HCT116 (cell line): ENCODE results near the gene SRPRA.
"Not testable (repeated sequence)": the region's sequence is repeated elsewhere in the genome, so short reads cannot be mapped to it uniquely, and the experiment has no call there.

ENCODE experiments used
- ATF3 ChIP-seq: IDR thresholded peaks from 2 replicates; pipeline ENCODE4 v1.6.1; 2012
- CEBPB ChIP-seq: IDR thresholded peaks from 2 replicates; pipeline ENCODE4 v1.6.1; 2012; ENCODE audit warnings: low read depth
- CTCF ChIP-seq, 3 experiments: fragments of 200-600 bp in 1 of 3; sonication (generic) in 1 of 3; IDR thresholded peaks in 2 of 3; conservative IDR thresholded peaks in 1 of 3; 2 replicates each; pipeline ENCODE4 v1.5.1; 2012 to 2017; ENCODE audit warnings: low read depth in 2 of 3, low read length in 2 of 3, antibody characterized with exemption in 1 of 3, borderline replicate concordance in 1 of 3, control low read depth in 1 of 3, mild to moderate bottlenecking in 1 of 3, mixed read lengths in 1 of 3, mixed run types in 1 of 3, moderate library complexity in 1 of 3; ENCODE audit not compliant: insufficient read depth in 1 of 3
- EZH2 ChIP-seq: fragments of 200-600 bp; sonication (generic); IDR thresholded peaks from 2 replicates; pipeline ENCODE4 v1.6.1; 2017; ENCODE audit warnings: antibody characterized with exemption, mixed run types
- EZH2phosphoT487 ChIP-seq: fragments of 200-600 bp; IDR thresholded peaks from 2 replicates; pipeline ENCODE4 v1.6.1; 2018; ENCODE audit warnings: antibody characterized with exemption, borderline replicate concordance
- FOSL1 ChIP-seq: IDR thresholded peaks from 2 replicates; pipeline ENCODE4 v1.6.1; 2012; ENCODE audit warnings: low read depth
- MAX ChIP-seq: IDR thresholded peaks from 2 replicates; pipeline ENCODE4 v1.6.1; 2012
- POLR2A ChIP-seq: IDR thresholded peaks from 2 replicates; pipeline ENCODE4 v1.7.0; 2011; ENCODE audit warnings: borderline replicate concordance; ENCODE audit not compliant: insufficient read depth, insufficient read length; ENCODE audit errors: extremely low read depth
- POLR2AphosphoS5 ChIP-seq: IDR thresholded peaks from 2 replicates; pipeline ENCODE4 v1.6.1; 2011; ENCODE audit warnings: mild to moderate bottlenecking, low read depth, low read length, moderate library complexity
- REST ChIP-seq: IDR thresholded peaks from 2 replicates; pipeline ENCODE4 v1.6.1; 2012; ENCODE audit warnings: low read depth
- SIN3A ChIP-seq: IDR thresholded peaks from 2 replicates; pipeline ENCODE4 v1.6.1; 2012; ENCODE audit warnings: low read depth
- SRF ChIP-seq: IDR thresholded peaks from 2 replicates; pipeline ENCODE4 v1.6.1; 2012; ENCODE audit warnings: low read depth
- YY1 ChIP-seq: IDR thresholded peaks from 2 replicates; pipeline ENCODE4 v1.6.1; 2011; ENCODE audit warnings: low read length, low read depth, moderate library complexity, mild to moderate bottlenecking; ENCODE audit not compliant: insufficient replicate concordance; ENCODE audit errors: extremely low read depth

- TF ChIP-seq MAX; YY1; CTCF (IDR thresholded peaks at IDR 0.05 in 2 of 3, conservative IDR thresholded peaks at IDR 0.05 in 1 of 3; ENCODE audit: borderline replicate concordance in 1 of 3, insufficient read depth in 1 of 3, low read depth in 2 of 3, low read length in 2 of 3); EZH2; POLR2A; SIN3A; POLR2AphosphoS5; FOSL1; CEBPB; EZH2phosphoT487; SRF; REST; ATF3: not testable (repeated sequence)
Observed at GRCh38 chr11:126255507-126255906, 13.2 kb downstream of the SRPRA start.
